Effector CD8-positive, alpha-beta T cell (primary cell): ENCODE measurements around the gene CARD14.
"Not testable (repeated sequence)": the region's sequence is repeated elsewhere in the genome, so short reads cannot be mapped to it uniquely, and the experiment has no call there.

Experiments used
- DNase-seq: peaks from one replicate; lab custom pipeline; 2025; lab: John Stamatoyannopoulos, UW

The CARD14 gene

DNA sequence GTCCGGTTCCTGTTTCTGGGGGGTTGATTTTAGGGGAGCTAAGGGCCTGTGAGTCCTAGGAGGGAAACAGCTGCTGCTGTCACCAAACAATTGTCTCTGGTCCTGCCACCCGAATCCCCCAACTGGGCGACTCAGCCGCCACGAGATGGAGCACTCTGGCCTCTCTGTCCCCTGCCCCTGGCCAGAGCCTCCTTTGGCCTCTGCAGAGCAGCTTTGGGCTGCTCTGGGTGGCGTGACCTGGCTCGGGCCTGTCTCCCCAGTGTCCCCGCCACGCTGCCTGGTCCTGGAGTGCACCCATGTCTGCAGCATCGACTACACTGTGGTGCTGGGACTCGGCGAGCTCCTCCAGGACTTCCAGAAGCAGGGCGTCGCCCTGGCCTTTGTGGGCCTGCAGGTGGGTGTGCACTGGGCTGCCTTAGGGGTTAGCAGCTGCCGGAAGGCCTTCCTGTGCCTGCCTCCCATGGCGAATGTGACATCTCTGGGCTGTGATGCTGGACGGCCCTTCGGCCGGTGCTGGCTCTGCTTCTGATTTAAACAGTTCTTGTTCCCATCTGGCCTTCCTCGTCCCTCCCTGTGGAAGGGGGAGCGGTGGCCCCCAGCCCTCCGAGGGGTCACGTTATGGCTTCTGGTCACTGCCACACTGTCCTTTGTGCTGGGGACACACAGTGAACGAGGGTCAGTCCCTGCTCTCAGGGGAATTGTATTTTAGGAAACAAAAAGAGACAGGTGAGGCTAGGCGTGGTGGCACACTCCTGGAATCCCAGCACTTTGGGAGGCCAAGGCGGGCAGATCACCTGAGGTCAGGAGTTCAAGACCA is 79.3 kb downstream of the CARD14 start:
- no peak for DNase-seq

DNA sequence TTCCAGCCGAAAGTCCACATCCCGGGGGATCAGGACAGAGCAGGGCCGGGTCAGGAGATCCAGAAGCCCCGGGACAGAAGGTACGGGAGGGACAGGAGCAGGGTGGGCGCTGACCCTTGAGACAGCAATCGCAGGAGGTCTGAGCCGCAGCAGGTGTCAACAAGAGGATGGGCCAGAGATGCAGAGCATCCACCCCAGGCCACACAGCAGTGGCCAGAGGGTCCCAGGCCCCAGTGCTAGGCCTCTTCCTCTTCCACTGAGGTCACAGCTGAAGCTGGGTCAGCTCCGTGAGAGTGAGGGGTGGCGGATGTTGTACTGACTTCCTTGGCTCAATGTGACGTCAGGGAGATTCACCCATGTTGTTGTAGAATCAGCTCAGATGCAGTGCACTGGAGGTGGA is 82.1 kb downstream of the CARD14 start:
- DNase-seq = no peak

DNA sequence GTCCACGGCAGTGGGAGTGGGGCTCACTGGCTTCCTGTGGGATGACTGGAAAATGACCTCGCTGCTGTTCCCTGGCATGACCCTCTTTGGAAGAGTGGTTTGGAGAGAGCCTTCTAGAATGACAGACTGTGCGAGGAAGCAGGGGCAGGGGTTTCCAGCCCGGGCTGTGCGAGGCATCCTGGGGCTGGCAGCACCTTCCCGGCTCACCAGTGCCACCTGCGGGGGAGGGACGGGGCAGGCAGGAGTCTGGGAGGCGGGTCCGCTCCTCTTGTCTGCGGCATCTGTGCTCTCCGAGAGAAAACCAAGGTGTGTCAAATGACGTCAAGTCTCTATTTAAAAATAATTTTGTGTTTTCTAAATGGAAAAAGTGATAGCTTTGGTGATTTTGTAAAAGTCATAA is 83.0 kb downstream of the CARD14 start:
- DNase-seq = peak; percentile 70

DNA sequence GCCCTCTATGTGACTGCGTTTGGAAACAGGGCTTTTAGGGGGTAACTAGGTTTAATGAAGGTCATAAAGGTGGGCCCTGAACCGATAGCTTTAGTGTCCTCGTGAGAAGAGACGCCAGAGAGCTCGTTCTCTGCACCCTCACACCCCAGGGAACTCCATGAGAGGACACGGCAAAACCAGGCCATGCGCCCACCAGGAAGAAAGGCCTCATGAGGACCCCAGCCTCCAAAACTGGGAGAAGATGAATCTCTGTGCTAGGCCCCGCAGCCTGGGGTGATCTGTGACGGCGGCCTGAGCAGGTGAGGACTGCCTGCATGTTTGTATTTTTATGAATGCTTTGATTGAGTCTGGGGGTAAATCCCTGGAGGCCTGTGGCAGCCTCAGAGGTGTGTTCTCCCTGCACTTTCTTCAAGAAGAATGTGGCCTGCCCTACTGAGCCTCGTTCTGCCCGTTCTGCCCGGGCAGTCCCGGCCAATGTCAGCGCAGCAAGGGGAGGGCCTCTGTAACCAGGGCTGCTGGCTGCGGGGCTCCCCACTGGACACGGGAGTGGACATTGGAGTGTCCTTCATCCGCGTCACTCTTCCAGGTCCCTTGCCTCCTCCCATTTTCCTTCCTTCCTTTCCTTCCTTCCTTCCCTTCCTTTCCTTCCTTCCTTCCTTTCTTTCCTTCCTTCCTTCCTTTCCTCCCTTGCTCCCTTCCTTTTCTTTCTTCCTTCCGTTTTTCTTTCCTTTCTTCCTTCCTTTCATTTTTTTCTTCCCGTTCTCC is 84.0 kb downstream of the CARD14 start:
- no peak for DNase-seq

DNA sequence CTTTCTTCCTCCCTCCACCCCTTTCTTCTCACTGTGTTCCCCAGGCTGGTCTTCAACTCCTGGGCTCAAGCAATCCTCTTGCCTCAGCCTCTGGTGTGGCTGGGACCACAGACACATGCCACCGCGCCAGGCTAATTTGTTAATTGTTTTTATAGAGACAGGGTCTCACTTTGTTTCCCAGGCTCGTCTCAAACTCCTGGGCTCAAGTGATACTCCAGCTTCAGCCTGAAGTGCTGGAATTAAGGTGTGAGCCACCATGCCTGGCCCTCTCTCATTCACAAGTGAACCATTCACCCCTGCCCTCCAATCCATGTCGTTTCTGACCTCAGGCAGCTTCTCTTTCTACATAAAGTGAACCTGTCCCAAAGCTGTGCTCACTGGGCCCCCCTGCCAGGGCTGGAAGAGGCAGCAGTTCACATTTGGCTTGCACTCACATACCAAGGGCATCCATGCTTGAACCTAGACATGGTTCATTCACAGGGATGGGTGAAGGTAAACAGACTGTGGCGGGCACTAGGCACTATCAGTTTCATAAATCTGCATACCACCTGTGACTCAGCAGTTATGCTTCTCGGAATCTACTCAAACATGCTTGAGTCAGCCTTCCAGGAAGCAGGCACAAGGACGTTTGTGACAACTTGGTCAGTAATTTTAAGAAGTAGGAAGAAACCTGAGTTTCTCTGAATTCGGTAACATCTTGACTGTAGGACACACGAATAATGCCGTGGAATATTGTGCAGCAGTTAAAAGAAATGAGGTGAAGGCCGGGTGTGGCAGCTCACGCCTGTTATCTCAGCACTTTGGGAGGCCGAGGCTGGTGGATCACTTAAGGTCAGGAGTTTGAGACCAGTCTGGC is 84.8 kb downstream of the CARD14 start:
- DNase-seq = no peak

DNA sequence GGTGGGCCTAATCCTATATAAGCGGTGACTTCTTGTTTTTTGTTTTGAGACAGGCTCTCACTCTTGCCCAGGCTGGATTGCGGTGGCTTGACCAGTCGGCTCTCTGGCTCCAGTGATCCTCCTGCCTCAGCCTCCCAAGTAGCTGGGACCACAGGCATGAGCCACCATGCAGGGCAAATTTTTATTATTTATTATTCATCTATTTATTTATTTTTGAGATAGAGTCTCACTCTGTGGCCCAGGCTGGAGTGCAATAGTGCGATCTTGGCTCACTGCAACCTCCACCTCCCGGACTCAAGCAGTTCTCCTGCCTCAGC is 86.2 kb downstream of the CARD14 start:
- DNase-seq = no peak

DNA sequence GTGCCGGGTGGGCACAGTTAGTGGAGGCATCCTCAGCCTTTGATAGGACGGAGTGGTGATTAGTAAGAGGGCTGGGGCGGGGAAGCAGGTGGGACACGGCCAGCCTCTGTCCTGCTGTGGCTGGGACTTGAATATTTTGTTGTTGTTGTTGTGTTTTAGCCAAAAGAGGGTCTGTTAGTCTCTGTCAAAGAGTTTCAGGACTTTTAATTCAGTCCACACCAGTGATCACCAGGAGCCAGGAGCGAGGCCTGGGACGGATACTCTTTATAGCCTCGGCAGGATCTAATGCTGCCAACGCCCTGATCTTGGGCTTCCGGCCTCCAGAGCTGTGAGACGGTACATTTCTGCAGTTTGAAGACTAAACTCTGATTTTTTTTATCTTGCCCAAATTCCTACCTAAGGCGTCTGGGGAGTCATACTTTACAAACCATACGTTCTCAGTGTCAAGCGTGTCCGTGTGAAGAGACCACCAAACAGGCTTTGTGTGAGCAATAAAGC is 87.9 kb downstream of the CARD14 start:
- DNase-seq = no peak

DNA sequence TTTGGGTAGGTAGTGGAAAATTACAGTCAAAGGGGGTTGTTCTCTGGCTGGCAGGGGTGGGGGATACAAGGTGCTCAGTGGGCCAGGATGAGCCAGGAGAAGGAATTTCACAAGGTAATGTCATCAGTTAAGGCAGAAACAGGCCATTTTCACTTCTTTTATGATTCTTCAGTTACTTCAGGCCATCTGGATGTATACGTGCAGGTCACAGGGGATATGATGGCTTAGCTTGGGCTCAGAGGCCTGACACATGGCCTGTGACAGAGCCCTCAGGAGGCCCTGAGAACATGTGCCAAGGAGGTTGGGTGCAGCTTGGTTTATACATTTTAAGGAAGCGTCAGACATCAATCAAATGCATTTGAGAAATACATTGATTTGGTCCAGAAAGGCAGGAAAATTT is 88.5 kb downstream of the CARD14 start:
- DNase-seq = not testable (repeated sequence)
